ENCODE data around the gene MAP2K7.
A peak's percentile ranks its signal among the peaks of the same experiment; 100 is the strongest.
"Not testable (repeated sequence)": the region's sequence is repeated elsewhere in the genome, so short reads cannot be mapped to it uniquely, and the experiment has no call there.

The MAP2K7 gene

GRCh38 chr19:7920519-7921301 is 17.0 kb downstream of the MAP2K7 start:
- DNase-seq: peak; percentile 90 to 99

- DNase-seq: no peak
Measured at GRCh38 chr19:7921302-7921966, 17.8 kb downstream of the MAP2K7 start.

DNA sequence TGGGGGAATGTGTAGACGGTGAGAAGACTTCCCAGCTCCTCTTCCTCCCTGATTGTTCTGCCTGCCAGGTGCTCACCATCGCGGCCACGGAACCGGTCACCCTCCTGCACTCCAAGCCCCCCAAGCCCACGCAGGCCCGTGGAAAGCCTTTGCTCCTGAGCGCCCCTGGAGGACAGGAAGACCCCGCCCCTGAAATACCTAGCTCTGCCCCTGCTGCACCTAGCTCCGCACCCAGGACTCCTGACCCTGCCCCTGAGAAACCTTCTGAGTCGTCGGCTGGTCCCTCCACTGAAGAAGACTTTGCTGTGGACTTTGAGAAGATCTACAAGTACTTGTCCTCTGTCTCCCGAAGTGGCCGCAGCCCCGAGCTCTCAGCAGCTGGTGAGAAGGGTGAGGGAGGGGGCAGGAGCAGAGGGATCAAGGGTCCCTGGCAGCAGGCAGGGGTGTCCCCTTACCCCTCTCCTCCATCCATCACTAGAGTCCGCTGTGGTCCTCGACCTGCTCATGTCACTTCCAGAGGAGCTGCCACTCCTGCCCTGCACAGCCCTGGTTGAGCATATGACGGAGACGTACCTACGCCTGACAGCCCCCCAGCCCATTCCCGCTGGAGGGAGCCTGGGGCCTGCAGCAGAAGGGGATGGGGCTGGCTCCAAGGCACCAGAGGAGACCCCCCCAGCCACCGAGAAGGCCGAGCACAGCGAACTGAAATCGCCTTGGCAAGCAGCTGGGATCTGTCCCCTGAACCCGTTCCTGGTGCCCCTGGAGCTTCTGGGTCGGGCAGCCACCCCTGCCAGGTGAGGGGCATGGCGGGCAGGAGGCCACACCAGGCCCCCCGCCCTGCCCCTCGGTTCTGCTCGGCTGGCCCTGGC is 18.5 kb downstream of the MAP2K7 start:
- no peak for DNase-seq

DNA sequence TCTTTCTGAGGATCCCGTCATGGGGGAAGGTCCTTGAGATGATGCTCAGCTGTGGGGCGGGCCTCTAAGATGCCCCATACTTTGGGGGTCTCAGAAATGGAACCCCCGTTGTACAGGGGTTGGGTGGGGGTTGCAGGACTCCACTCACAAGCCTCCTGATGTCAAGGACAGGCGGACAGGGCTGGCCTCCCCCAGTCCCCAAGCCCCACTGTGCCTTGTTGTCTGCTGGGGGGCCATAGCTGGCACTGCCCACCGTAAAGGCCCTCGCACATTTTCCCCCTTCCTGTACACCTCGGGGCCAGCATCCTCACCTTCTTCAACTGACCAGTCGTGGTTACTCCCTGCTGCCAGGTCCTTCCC is 19.1 kb downstream of the MAP2K7 start:
- no peak for DNase-seq

GRCh38 chr19:7923295-7924191 is 19.9 kb downstream of the MAP2K7 start:
- DNase-seq: no peak

DNA sequence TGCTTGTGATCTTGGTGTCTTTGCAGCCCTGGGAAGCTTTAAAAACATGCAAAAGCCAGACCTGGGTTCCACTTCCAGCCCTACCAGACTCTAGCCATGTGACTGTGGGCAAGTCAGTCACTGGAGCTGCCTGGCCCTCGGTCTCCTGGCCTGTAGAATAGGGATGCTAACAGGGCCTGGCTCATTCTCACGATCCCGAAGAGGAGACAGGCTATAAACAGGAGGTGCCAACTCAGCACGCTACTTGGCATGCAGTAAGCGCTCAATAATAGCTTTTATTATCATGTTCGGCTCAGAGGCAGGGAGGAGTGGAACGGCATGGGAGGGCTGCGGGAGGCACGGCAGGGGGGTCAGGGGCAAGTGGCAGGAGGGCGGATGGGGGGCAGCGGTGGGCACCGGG is 20.6 kb downstream of the MAP2K7 start:
- DNase-seq: no peak

DNA sequence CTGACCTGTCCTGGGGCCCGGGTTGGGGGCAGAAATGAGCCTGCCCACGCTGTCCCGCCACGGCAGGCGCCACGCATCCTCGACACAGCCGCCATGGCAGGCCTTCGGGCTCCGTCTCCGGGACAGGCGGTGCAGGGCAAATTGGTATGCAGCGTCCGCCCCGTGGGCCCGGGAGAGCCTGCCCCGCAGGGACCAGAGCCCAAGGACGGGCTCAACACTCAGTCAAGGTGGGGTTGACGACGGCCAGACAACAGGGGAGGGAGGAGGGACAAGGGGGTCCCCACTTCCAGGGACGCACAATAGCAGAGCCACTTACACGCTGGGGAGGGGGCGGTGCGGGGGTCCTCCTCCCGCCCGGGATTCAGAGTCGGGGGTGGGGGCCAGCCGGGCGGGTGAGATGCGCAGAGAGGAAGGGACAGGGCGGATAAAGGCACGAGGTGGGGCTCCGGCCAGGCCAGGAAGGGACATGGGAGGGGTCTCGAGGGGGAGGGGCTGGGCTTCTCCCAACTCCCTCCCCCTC is 21.0 kb downstream of the MAP2K7 start:
- DNase-seq: no peak

DNA sequence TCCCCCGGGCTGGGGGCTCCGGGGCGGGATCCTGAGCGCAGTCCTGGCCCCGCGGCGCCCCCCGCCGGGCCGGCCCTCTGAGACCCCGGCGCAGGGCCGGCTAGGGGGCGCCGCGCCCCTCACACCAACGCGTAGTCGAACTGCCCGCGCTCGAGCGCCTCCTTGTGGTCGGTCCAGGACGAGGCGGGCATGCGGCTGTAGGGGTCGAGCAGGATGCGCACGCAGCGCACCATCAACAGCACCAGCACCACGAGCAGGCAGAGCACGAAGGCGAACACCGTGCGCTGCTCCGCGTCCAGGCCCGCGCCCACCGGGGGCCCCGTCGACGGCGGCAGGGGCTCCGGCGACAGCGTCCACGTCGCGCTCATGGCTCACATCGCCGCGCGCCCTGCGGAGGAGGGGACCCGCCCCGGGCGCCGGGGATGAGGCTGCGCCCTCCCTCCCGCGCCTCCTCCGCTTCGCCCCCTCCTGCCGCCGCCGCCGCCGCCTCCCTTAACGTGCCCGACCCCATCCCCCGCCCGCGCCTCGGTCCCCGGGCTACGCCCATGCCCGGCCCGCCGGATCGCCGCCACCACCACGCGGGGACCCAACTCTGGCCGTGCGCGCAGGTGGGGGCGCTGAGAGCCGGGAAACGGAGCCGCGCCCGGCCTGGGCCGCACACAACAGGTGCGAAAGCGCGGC is 21.6 kb downstream of the MAP2K7 start:
- peak; percentile 33 to 61 for DNase-seq

DNA sequence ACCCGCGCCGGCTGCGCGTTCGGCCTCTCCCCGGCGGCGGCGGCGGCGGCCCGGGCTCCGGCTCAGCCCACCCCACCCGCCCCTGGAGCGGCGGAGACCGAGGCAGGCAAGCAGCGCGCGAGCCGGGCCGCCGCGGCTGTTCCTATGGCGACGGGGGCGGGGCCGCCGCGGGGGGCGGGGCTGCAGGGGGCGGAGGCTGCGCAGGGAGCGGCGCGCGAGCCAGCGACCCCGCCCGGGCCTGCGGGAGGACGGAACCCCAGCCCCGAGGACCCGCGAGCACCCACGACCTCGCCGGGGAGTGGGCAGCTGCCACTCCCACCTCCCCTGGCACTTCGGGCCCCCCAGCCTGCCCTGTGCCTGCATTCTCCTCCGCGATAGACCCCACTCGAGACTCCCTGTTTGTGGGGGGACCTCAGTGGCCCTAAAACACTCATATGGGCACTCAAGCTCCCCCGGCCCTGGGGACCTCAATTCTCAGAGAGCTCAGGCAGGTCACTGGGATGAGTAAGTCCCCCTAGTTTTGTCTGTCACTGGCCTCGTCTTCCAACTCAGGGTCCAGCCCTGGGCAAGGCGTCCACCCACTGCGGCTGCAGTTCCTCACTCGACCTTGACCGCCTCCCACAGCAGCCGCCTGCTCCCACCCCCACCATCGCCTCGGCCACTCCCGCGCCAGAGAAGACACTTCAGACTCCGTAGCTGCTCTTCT is 22.5 kb downstream of the MAP2K7 start, which contains the start of gene CTXN1:
CTXN1 (minus strand) TSS at position 115 of the 706 bp plus-strand sequence. CDS start 597 bp downstream, outside the sequence.
- DNase-seq: peak; percentile 29 to 54

DNA sequence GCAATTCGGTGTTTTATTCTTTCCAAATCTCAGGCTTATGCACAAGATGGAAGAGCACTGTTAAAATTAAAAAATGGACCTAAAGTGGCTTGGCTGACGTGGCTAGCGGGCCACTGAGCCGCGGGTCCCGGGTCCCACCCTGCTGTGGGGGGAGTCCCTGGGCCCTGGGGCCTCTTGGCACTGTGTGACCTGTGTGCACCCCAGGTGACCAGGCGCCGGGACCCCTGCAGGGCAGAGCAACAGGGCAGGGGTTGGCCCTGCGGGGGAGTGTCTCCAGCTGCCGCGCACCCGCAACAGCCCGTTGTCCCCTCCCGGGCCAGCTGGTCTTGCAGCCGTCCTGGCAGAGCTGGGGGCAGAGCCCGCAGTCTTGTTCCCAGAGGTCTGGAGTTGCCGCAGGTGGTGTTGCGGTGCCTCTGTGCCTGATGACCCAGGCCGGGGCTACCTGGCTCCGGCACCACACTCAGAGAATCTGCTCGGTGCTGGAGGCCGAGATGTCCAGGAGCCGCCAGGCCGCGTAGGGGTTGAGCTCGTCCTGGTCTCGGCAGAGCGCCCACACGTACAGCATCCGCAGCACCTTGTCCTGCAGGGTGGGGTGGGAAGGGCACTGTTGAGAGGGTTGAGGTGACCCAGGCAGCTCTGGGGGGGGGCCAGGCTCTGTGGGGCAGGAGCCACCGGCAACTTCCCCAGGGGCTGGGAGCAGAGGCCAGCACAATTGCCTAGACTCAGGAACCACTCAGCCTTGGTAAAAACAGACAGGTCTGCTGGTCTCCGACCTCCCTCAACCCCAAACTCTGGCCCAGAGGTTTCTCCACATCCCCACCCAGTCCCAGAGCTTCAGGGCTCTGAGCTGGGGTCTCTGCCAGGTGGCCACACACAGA is 23.3 kb downstream of the MAP2K7 start:
- DNase-seq: no peak

DNA sequence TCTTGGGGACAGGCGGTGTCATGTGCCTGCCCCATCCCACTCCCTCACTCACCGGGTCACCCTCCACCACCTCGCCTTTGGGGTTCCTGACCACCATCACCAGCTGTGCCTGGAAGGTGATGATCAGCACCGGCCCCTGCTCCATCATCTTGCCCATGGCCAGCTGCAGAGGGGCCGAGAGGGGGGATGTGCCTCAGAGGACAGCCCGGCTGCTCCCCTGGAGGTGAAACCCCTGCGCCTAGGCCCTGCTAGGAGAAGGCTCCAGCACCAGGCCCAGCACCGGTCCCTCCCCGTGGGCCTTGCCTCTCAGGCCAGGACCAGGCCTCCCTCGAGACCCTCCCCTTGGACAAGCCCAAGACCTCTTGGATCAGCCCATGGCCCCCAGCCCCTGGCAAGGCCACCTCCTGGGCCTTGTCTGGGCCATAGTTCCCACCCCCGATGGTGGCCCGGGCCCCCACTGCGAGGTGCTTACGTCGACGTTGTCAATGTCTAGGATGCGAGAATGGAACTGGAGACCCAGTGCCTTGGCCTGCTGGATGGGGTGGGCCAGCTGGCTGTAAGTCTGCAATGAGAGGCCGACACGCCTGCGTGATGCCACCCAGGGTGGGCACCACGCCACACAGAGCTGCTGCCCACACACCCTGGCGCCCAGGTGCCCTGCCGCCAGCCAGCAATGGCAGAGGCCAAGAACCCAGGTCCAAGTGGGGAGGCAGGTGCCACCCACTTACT is 24.1 kb downstream of the MAP2K7 start:
- no peak for DNase-seq

DNA sequence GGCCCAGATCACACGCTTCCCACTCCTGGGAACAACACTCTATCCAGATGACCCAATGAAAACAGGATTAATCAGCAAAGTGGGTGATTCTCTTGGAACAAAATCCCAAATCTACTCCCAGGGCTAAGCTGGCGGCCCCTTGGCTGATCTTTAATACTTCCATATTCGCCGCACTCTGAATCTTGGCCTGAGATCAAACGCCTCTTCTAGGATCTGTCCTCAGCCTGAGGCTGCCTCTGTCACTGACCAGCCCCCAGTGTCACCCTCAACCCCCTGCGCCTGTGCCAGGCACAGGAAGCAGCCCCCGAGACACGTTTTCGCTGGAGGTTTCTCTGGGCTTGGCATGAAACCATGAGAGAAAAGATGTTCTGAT is 24.6 kb downstream of the MAP2K7 start:
- no peak for DNase-seq

DNA sequence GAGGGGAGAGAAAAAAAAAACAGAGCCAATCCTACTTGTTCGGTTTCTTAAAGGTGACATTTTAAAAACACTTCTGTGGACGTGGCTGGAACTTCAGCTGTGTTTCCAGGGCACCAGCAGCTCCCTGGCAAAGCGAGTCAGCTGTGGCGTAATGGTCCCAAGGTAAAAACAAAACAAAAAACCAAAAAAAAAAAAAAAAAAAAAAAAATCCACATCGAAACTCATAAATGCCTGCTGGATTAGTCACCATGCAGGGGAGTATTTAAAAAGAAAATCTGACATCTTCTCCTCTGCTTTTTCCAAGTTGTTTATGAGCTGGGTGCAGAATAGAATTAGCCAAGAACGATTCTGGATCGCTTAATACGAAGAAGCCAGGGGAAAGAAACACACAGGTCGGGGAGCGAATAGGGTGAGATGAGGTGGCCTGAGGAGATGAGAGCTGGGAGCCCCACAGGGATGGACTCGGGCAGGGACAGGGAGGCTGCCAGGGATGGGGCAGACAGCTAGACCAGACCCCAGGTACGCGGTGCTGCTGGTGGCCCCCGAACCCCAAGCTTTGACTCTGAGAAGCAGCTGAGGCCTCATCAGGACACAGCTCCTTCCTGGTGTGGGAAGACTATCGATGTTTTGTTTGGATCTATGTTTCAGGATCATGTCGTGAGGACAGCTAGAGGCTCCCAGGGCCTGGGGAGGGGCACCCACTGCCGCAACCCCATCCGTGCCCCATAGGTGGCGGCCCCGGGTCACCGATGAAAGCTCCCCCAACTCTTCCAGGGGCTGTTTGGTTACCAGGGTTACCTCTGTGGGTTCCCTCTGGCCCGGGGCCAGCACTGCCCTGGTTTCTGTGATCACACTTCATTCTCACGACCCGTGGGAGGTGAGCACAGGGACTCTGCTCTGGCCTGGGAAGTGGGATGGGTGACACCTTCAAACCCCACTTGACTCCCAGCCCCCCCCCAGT is 25.3 kb downstream of the MAP2K7 start:
- DNase-seq: peak in 1 of 2 donors; percentile 27

DNA sequence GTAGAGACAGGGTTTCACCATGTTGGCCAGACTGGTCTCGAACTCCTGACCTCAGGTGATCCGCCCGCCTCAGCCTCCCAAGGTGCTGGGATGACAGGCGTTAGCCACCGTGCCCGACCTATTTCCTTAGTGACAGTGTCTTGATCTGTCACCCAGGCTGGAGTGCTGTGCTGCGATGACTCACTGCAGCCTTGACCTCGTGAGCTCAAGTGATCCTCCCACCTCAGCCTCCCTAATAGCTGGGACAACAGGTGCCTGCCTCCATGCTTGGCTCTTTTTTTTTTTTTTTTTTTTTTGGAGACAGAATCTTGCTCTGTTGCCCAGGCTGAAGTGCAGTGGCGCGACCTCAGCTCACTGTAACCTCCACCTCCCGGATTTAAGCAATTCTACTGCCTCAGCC is 26.4 kb downstream of the MAP2K7 start:
- DNase-seq: not testable (repeated sequence)

- DNase-seq: no peak
Measured at GRCh38 chr19:7930765-7931164, 27.1 kb downstream of the MAP2K7 start.

- DNase-seq: no peak
Measured at GRCh38 chr19:7931221-7932061, 27.8 kb downstream of the MAP2K7 start.

Measured in inflammatory macrophage treated with lipopolysaccharide for 1 hour (primary cell).